Measurements from ENCODE around the gene RGS12.

The RGS12 gene

GRCh38 chr4:3290889-3291321 is 1.9 kb upstream of the RGS12 start:
- no peak for FAIRE-seq
- no peak for TF ChIP-seq CTCF (IDR thresholded peaks at IDR 0.05; ENCODE audit: insufficient read depth, missing control alignments)
- DNase-seq (ENCODE audit: insufficient read length, low spot score) = no peak

DNA sequence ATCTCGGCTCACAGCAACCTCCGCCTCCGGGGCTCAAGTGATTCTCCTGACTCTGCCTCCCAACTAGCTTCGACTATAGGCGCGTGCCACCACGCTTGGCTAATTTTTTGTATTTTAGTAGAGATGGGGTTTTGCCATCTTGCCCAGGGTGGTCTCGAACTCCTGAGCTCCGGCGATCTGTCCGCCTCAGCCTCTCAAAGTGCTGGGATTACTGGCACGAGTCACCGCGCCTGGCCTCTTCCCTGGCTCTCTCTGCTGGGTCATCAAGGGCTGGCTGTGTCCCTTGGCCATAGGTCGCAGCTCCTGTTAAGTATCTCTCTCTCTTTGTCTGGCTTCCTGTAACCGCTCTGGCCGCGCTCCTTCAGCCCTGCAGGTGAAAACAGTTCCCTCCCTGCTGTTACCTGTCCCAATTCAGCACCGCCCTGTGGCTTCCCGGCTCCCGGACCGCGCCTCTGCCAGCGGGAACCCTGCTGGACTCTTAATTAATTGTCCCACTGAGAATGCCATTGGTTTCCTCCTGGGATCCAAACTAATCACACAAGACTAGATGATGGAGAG is 1.3 kb upstream of the RGS12 start:
- no peak for TF ChIP-seq CTCF (IDR thresholded peaks at IDR 0.05; ENCODE audit: insufficient read depth, missing control alignments)
- FAIRE-seq = no peak
- DNase-seq (ENCODE audit: insufficient read length, low spot score) = no peak

- TF ChIP-seq CTCF (IDR thresholded peaks at IDR 0.05; ENCODE audit: insufficient read depth, missing control alignments) = no peak
- no peak for FAIRE-seq
- DNase-seq (ENCODE audit: insufficient read length, low spot score) = no peak
These were observed 751 bp upstream of the RGS12 start for GRCh38 chr4:3291969-3292570.

- TF ChIP-seq CTCF (IDR thresholded peaks at IDR 0.05; ENCODE audit: insufficient read depth, missing control alignments) = no peak
- no peak for FAIRE-seq
These were observed 875 bp downstream of the RGS12 start for GRCh38 chr4:3293401-3294391.

DNA sequence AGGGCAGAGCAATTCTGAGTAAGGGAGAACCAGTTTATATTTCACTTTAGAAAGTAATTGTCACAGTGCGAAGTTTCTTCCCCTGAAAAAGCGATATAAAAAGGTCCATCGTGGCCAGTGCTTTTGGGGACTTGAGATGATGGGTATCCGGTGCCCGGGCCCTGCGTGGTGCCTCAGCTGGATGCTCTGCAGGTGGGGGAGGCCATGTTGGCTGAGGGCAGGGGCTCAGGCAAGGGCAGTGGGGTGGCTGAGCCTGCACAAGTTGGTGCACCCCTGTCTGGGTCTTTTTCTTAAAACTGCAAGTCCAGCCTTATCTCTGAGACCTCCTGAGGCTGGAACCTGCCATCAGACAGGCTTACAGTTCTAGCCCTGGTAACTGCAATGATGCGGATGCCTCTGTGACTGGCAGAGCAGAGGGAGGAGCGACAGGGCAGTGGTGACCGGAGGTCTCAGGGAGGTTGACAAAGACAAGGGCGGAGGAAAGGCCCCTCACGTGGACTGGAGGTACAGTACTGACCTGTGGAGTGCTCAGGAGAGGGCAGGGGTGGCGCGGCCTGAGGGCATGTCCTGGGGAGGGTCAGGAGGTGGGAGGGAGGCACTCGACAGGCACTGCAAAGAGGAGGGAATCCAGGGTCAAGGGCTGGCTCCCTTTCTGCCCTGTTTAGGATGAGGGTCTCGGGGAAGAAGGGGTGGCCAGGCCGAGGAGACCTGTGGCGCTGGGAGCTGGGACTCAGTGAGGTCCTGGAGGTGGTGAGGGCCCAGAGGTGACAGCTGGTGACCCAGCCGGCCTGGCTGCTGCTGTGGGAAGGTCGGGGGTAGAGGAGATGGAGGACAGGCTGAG is 1.8 kb downstream of the RGS12 start:
- no peak for TF ChIP-seq CTCF (IDR thresholded peaks at IDR 0.05; ENCODE audit: insufficient read depth, missing control alignments)
- DNase-seq (ENCODE audit: insufficient read length, low spot score) (no peak), FAIRE-seq (no peak)

More at GRCh38 chr4:3293401-3294391, 875 bp downstream of the RGS12 start:
- no peak for DNase-seq (ENCODE audit: insufficient read length, low spot score)

- TF ChIP-seq CTCF (IDR thresholded peaks at IDR 0.05; ENCODE audit: insufficient read depth, missing control alignments) = no peak
- no peak for DNase-seq (ENCODE audit: insufficient read length, low spot score)
- FAIRE-seq = no peak
These were observed 3.2 kb downstream of the RGS12 start for GRCh38 chr4:3295837-3296624.
